ENCODE measurements around the gene CAB39L. TPM values are rescaled to one million over a fixed set of nuclear protein-coding genes. Genes with fewer than 3 reads are reported as not detected.

Gene CAB39L
- total RNA-seq, 1 donor from 2014 or later: 13.4 TPM

DNA sequence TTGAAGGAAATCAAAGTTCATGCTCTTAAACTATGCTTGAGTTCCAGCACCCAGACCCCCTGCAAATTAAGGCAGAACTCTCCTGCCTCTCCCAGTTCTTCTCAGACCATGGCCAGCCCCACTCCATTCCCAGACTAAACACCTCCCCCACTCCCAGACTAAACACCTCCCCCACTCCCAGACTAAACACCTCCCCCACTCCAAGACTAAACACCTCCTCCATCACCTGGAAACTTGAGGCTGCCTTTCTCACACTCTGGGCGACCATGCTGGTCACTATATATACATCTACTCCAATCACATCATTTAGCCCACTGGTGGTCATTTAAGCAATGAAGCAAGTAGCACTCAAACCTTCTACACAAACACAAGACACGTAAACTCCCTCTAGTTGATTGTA is 57.2 kb downstream of the CAB39L start:
- Histone ChIP-seq H3K4me3 (no peak overlapping the region), H3K27me3 (ENCODE audit: low read depth) (no peaks in the 10 kb centered on the region), H3K36me3 (no peaks in the 10 kb centered on the region), H3K27ac (no peak overlapping the region), H3K4me1 (no peaks in the 10 kb centered on the region), H3K9me3 (no peaks in the 10 kb centered on the region)
- DNase-seq (no peak), ATAC-seq (no peak)
- intact Hi-C loops (cut with DNase I): no loop called here
- TF ChIP-seq, protein P1, sequence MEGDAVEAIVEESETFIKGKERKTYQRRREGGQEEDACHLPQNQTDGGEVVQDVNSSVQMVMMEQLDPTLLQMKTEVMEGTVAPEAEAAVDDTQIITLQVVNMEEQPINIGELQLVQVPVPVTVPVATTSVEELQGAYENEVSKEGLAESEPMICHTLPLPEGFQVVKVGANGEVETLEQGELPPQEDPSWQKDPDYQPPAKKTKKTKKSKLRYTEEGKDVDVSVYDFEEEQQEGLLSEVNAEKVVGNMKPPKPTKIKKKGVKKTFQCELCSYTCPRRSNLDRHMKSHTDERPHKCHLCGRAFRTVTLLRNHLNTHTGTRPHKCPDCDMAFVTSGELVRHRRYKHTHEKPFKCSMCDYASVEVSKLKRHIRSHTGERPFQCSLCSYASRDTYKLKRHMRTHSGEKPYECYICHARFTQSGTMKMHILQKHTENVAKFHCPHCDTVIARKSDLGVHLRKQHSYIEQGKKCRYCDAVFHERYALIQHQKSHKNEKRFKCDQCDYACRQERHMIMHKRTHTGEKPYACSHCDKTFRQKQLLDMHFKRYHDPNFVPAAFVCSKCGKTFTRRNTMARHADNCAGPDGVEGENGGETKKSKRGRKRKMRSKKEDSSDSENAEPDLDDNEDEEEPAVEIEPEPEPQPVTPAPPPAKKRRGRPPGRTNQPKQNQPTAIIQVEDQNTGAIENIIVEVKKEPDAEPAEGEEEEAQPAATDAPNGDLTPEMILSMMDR (IDR thresholded peaks at IDR 0.05): no peak

- Histone ChIP-seq H3K4me3 (no peak overlapping the region), H3K4me1 (no peaks in the 10 kb centered on the region), H3K9me3 (no peaks in the 10 kb centered on the region), H3K27ac (no peak overlapping the region), H3K27me3 (ENCODE audit: low read depth) (no peaks in the 10 kb centered on the region), H3K36me3 (peaks cover 13% of the 10 kb centered on the region)
- intact Hi-C loops (cut with DNase I): no loop called here
- DNase-seq: no peak
- TF ChIP-seq, protein P1 (IDR thresholded peaks at IDR 0.05): no peak
- ATAC-seq: no peak
These were observed 67.7 kb downstream of the CAB39L start for GRCh38 chr13:49376121-49376520.

DNA sequence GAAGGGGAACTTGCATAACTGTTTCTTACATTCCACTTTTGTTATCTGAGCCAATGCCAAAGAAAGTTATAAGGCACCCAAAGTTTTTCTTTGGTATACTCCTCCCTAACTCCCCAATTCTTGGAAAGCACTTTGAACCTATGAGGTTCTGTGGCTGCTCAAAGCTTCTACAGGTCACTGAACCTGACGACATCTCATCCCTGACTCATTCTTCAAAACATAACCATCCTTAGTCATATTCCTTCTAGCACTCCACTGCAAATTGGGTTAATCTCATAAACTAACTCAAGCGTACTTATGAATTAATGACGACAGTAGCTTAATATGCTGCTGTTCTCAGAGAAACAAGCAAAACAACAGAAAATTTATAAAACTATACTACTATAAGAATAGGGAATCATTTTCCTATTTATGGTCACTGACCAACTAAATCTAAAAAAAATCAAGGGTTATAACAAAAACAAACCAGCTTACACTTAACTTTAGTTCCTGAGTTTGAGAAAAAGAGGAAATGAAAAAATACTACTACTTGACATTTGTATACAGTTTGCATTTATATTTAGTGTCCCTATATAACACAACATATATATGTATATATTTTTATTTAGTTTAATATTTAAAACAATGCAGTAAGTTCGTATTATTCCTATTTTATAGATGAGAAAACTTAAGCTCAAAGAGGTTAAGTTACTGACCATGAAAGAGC is 69.1 kb downstream of the CAB39L start:
- ATAC-seq (no peak), DNase-seq (no peak)
- intact Hi-C loops (cut with DNase I): no loop called here
- TF ChIP-seq, protein P1 (IDR thresholded peaks at IDR 0.05): no peak
- Histone ChIP-seq H3K4me1 (no peaks in the 10 kb centered on the region), H3K27me3 (ENCODE audit: low read depth) (no peaks in the 10 kb centered on the region), H3K9me3 (no peaks in the 10 kb centered on the region), H3K36me3 (peaks cover 13% of the 10 kb centered on the region), H3K27ac (no peak overlapping the region), H3K4me3 (no peak overlapping the region)

- Histone ChIP-seq H3K27ac (no peak overlapping the region), H3K9me3 (no peaks in the 10 kb centered on the region), H3K4me1 (no peaks in the 10 kb centered on the region), H3K4me3 (no peak overlapping the region), H3K27me3 (ENCODE audit: low read depth) (no peaks in the 10 kb centered on the region), H3K36me3 (peaks cover 13% of the 10 kb centered on the region)
- intact Hi-C loops (cut with DNase I): no loop called here
- DNase-seq: no peak
- no peak for ATAC-seq
- TF ChIP-seq, protein P1 (IDR thresholded peaks at IDR 0.05): no peak
These were observed 70.1 kb downstream of the CAB39L start for GRCh38 chr13:49373716-49374115.

DNA sequence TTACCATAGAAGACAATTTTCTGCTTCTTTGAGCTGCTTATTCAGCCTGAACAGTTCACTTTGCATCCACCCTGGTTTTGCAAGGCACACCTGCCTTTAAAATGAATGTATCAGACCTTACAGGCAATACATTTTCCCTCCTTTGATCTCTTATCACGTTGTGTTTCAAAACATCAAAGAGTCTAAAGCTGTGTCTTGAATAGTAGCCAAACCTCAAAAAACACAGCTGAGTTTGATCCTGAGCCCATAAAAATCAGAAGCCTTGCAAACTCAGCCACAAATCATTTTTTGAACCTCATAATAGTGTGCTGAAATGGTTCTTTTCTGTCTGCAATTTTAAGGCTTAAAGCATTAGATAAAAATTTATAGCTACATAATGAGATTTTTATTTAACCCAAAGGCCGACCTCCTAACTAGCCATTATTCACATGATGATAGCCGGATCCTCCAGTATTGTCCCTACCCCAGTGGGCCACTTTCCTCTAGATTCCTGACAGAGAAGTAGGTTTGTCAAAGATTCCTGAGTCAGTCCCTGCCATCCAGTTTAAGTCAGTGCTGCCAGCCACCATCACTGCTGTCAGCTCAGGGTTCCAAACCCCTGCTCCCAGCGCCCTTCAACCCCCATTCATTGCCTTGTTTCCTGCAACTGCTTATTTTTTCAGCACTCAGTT is 71.8 kb downstream of the CAB39L start:
- no peaks in the 10 kb centered on the region for H3K4me1 ChIP-seq
- no peak for ATAC-seq

More for the DNA sequence above, 71.8 kb downstream of the CAB39L start:
- no peak overlapping the region for H3K27ac ChIP-seq
- no peak for DNase-seq
- no peak overlapping the region for H3K4me3 ChIP-seq
- H3K9me3 ChIP-seq: no peaks in the 10 kb centered on the region
- H3K27me3 ChIP-seq (ENCODE audit: low read depth): no peaks in the 10 kb centered on the region
- peaks cover 13% of the 10 kb centered on the region for H3K36me3 ChIP-seq
- TF ChIP-seq, protein P1 (IDR thresholded peaks at IDR 0.05): no peak
- intact Hi-C loops (cut with DNase I): no loop called here
